SHP77 (cell line): ENCODE data around the gene BCAR3.
"Not testable (repeated sequence)": the region's sequence is repeated elsewhere in the genome, so short reads cannot be mapped to it uniquely, and the experiment has no call there.

Experiments used
- DNase-seq, 2 experiments: peaks; one replicate each; lab custom pipeline; 2025; lab: John Stamatoyannopoulos, UW

BCAR3 gene

GRCh38 chr1:93705892-93706500 lies 24.4 kb upstream of the BCAR3 start:
- no peak for DNase-seq

- no peak for DNase-seq
Measured at GRCh38 chr1:93704052-93704451, 22.4 kb upstream of the BCAR3 start.

DNA sequence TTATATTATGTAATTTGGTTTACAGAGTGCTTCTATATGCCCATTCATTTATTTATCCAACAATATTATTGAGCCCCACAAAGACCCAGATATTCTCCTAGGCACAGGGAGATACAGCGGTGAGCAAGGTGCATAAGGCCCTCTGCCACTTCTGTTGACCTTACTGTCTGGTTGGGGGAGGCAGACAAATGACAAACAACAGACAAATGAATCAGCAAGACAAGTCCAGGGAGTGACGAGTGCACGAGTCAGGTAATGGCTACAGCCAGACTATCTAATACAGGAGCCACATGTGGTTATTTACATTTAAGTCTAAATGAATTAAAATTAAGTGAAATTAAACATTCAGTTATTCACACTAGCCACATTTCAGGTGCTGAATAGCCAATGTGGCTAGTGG lies 22.0 kb upstream of the BCAR3 start:
- DNase-seq, result peak in 1 of 2 experiments; percentile 19

- no peak for DNase-seq
Measured at GRCh38 chr1:93702828-93703183, 21.2 kb upstream of the BCAR3 start.

- no peak for DNase-seq
Measured at GRCh38 chr1:93702111-93702827, 20.6 kb upstream of the BCAR3 start.

DNA sequence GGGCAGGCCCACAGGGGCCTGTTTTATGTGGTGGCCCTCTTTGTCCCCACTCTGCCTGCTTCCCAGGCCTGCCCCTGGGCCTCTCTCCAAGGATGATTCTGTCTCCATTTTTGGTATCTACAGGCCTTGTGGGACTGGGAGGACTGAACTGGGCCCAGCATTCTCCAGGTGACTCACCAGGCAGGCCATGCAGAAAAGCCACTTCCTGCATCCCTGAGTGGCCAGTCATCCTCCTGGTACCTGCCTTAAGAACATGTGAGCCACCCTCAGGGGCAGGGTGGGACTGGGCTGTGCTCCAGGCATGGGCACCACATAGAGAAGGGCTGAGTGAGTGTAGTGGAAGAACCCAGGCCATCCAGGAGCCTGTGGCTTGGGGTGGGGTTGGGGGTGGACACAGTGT lies 20.0 kb upstream of the BCAR3 start:
- DNase-seq, result no peak

DNA sequence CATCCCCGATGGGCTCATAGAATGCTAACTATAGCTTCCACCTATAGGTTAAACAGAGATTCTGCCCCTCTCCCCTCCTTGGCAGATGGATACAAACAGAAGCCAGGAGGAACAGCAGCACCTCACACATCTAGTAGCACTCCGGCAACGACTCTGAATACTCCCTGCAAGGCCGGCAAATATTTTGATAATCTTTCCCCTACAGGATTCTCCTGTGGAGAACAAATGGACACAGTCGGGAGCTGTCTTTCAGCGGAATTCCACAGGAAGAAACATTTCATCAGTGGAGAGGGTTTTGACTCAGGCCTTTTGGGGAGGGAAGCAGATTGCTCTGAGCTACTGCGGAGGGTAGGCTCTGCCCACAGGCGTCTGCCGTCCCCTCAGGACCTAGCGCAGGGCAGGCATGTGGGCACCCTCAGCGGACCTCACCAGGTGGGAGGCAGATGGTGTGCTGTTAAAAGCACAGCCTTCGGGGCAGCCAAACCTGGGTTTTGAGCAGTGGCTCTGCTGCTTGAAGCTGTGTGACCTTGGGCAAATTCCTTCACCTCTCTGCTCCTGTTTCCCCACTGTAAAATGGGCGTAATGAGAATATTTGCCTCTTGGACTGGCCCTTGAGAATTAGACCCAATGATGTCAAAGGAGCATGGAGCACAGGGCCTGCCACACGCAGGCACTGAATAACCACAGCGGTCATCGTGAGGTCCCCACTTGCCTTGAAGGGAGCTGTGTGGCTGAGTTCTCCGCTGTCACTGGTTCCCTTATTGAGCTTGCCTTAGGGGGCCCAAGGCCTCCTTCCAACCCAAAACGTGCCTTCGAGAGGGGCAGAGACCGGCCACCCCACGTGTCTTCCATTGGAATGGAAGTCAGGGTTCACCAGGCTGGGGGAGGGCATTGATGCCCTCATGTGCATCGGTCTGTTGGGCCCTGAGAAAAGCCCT lies 19.2 kb upstream of the BCAR3 start:
- no peak for DNase-seq

DNA sequence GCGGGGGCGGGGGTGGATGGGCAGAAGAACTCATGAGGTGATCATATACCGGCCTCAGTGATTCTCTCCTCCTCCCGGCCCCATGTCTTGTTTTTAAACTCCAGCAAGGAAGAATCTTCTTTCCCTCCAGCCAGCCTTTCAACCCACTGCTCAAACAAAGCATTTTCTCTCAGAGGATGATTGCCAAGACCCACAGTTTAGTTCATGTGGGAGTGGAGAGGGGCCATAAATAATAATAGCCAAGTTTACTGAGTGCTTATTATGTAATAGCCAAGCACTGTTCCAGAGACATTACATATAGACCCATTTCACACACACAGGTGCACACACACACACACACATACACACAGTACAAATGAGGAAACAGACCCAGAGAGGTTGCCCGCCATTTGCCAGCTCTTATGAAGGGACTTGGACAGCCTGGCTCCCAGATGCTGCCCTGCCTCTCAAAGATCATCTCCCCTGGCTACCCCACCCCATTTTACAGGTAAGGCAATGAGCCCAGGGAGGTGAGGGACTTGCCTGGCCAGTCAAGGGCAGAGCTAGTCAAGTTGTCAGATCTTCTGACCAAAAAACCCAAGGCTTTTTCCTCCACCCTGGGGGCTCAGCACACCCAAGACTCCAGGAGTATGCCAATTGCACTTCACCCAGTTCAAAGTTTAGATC lies 18.0 kb upstream of the BCAR3 start:
- no peak for DNase-seq

DNA sequence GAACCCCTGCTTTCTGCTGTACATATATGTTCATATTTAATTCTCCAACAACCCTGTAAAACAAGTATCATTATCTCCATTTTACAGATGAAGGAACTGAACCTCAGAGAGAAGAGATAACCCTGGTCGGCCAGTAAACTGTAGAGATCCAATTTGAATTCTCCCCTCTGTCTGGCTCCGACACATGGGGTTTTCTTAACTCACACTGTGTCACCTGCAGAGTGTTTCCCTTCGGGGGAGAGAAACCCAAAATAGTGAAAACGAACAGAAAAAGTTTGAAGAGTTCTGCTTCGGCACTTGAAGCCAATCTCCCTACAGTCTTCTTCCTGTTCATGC lies 17.4 kb upstream of the BCAR3 start:
- no peak for DNase-seq

DNA sequence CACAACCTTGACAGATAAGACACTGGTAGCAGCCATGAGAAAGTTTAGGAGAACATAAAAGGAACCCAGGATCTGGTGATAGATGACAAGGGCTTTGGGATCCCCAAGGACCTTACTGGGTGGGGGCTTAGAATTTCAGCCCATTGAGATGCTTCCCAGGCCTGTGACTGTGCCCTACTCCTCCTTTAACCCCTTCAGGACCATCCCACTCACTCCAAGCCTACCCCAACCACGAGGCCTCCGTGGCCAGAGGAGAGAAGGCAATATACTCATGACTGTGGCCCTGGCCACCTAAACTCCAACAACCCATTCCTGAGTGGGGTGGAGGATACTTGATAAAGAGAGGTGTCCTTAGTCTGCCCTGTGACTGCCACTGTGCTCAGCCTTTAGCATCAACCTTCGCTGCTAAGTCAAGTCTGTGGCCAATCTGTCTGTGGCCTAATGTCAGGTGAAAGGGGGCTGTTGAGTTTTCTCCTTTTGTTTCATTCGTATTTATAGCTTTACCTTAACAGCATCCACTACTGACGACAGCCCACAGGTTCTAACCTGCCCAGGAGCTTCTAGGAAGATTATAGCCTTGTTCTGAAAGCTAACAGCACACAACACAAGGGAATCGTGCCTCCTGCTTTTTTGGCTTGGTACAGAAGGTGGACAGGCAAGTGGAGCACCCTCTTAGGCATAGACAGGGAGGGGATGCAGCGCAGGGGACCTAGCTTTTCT lies 16.9 kb upstream of the BCAR3 start:
- DNase-seq, result no peak

DNA sequence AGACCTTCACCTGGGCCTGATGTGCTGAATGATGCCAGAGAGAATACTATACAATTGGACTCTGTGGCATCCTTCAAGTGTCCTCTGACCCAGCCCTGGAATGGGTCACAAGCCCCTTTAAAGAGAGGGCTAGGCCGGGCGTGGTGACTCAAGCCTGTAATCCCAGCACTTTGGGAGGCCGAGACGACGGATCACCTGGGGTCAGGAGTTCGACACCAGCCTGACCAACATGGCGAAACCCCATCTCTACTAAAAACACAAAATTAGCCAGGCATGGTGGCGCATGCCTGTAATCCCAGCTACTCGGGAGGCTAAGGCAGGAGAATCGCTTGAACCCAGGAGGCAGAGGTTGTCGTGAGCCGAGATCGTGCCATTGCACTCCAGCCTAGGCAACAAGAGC lies 15.9 kb upstream of the BCAR3 start:
- not testable (repeated sequence) for DNase-seq

DNA sequence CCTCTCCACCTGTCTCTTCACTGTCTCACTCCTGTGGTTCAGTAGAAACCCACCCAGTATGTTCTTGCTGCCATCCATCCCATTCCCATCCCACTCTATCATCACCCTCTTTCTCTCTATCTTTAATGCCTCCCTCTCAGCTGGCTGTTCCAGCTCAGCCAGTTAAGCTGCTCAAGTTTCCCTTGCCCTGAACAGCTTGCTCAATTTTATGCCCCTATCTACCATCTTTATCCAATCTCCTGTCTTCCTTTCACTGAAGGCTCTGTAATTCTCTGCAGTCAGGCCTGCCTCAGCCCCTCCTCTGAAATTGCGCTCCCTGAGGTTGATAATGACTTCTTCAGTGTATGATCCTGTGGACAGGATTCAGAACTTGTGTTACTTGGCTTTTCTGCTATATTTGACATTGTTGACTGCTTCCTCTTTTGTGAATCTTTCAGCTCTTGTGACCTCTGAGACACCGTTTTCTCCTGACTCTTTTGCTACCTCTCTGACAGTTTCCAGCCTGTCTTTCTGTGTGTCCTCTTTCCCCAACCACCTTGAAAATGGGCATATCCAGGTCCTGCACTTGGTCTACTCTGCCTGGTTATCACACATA lies 13.9 kb upstream of the BCAR3 start:
- no peak for DNase-seq

DNA sequence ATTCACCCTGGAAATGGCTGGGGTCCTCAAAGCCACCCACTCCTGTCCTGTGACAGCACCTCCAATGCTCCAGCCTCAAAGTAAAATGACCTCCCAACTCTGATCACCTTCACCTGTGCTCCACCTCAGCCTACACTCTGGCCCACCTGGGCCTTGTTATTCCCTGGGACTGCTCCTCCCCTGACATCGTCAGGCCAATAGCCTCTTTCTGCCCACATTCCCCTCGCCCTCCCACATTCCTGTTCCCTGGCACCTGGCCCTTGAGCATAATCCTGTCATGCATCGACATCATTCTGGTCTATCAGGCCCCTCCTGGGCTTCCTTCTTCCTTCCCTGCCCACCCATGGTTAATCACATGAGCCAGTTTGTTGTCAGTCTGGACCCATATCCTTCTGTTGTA lies 13.2 kb upstream of the BCAR3 start:
- no peak for DNase-seq

- no peak for DNase-seq
Measured at GRCh38 chr1:93694039-93694438, 12.4 kb upstream of the BCAR3 start.

GRCh38 chr1:93692983-93693591 lies 11.4 kb upstream of the BCAR3 start:
- no peak for DNase-seq

GRCh38 chr1:93692451-93692861 lies 10.8 kb upstream of the BCAR3 start:
- no peak for DNase-seq

- peak; percentile 54 to 70 for DNase-seq
Measured at GRCh38 chr1:93692026-93692425, 10.4 kb upstream of the BCAR3 start.

- peak; percentile 23 to 40 for DNase-seq
Measured at GRCh38 chr1:93690921-93691789, 9.5 kb upstream of the BCAR3 start.

DNA sequence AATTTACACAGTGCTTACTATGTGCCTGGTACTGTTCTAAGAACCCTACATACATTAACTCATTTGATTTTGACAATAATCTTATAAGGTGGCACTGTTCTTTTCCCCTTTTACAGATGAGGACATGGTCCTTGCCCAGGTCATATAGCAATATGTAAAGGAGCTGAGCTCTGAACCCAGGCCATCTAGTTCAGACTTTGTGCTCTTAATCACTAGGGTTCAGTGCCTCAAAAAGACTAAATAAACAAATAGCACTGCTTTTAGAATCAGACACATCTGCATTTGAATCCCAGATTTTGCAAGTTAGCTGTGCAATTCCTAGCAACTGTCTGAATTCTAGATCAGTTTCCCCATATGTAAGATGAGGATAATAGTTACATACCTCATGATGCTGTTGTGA lies 8.7 kb upstream of the BCAR3 start:
- DNase-seq, result no peak
